ENCODE data around the gene SNAP47.
"Not testable (repeated sequence)": the region's sequence is repeated elsewhere in the genome, so short reads cannot be mapped to it uniquely, and the experiment has no call there.

SNAP47 gene

GRCh38 chr1:227734856-227735538 is at the start of gene SNAP47, which contains the start of gene JMJD4:
TSS of gene SNAP47 (plus strand) at chr1:227735435. CDS start at chr1:227747737, 12,302 bp downstream.
TSS of gene JMJD4 (minus strand) at chr1:227735302. CDS start at chr1:227735273, 29 bp downstream.
- FAIRE-seq: no peak

GRCh38 chr1:227685807-227686206 is 49.4 kb upstream of the SNAP47 start:
- no peak for FAIRE-seq

GRCh38 chr1:227697321-227697864 is 37.8 kb upstream of the SNAP47 start:
- FAIRE-seq: no peak

GRCh38 chr1:227701631-227702030 is 33.6 kb upstream of the SNAP47 start:
- not testable (repeated sequence) for FAIRE-seq

- FAIRE-seq: no peak
Observed at GRCh38 chr1:227707846-227708245, 27.4 kb upstream of the SNAP47 start.

- FAIRE-seq: no peak
Observed at GRCh38 chr1:227709451-227709850, 25.8 kb upstream of the SNAP47 start.

- not testable (repeated sequence) for FAIRE-seq
Observed at GRCh38 chr1:227710474-227710873, 24.8 kb upstream of the SNAP47 start.

GRCh38 chr1:227712648-227713047 is 22.6 kb upstream of the SNAP47 start:
- no peak for FAIRE-seq

GRCh38 chr1:227718932-227719331 is 16.3 kb upstream of the SNAP47 start:
- no peak for FAIRE-seq

GRCh38 chr1:227723474-227723873 is 11.8 kb upstream of the SNAP47 start:
- no peak for FAIRE-seq

- FAIRE-seq: no peak
Observed at GRCh38 chr1:227725046-227725445, 10.2 kb upstream of the SNAP47 start.

- FAIRE-seq: no peak
Observed at GRCh38 chr1:227726318-227726717, 8.9 kb upstream of the SNAP47 start.

- FAIRE-seq: no peak
Observed at GRCh38 chr1:227726924-227727599, 8.2 kb upstream of the SNAP47 start.

- no peak for FAIRE-seq
Observed at GRCh38 chr1:227728059-227728891, 7.0 kb upstream of the SNAP47 start.

- no peak for FAIRE-seq
Observed at GRCh38 chr1:227728892-227729143, 6.4 kb upstream of the SNAP47 start.

- FAIRE-seq: no peak
Observed at GRCh38 chr1:227729144-227729880, 5.9 kb upstream of the SNAP47 start.

- no peak for FAIRE-seq
Observed at GRCh38 chr1:227729881-227730629, 5.2 kb upstream of the SNAP47 start.

- no peak for FAIRE-seq
Observed at GRCh38 chr1:227730630-227731151, 4.5 kb upstream of the SNAP47 start.

GRCh38 chr1:227731241-227731677 is 4.0 kb upstream of the SNAP47 start:
- FAIRE-seq: no peak

- no peak for FAIRE-seq
Observed at GRCh38 chr1:227731696-227732585, 3.3 kb upstream of the SNAP47 start.

Measured in endometrium (tissue), 2 donors.